Myocyte (in vitro differentiated cells): ENCODE results near the gene OMD. TPM values are rescaled to one million over a fixed set of nuclear protein-coding genes. Genes with fewer than 3 reads are reported as not detected.

Experiments used
- DNase-seq: peaks from one replicate; pipeline ENCODE4 v3.0.0-alpha.2; 2012; ENCODE audit warnings: low read depth
- polyA plus RNA-seq: library from polyadenylated mRNA; unstranded; fragments of >200 nt; gene quantifications from one replicate; pipeline ENCODE4 v1.2.1, GENCODE V29; 2012; ENCODE audit warnings: missing spikeins
- total RNA-seq: library from RNA; depleted of rRNA; stranded (reverse); fragments of >200 nt; gene quantifications from 2 replicates; pipeline ENCODE4 v1.2.3, GENCODE V29; 2014

OMD gene, protein sequence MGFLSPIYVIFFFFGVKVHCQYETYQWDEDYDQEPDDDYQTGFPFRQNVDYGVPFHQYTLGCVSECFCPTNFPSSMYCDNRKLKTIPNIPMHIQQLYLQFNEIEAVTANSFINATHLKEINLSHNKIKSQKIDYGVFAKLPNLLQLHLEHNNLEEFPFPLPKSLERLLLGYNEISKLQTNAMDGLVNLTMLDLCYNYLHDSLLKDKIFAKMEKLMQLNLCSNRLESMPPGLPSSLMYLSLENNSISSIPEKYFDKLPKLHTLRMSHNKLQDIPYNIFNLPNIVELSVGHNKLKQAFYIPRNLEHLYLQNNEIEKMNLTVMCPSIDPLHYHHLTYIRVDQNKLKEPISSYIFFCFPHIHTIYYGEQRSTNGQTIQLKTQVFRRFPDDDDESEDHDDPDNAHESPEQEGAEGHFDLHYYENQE
- total RNA-seq, result not detected in 2 replicates
- 0.16 TPM for polyA plus RNA-seq

DNA sequence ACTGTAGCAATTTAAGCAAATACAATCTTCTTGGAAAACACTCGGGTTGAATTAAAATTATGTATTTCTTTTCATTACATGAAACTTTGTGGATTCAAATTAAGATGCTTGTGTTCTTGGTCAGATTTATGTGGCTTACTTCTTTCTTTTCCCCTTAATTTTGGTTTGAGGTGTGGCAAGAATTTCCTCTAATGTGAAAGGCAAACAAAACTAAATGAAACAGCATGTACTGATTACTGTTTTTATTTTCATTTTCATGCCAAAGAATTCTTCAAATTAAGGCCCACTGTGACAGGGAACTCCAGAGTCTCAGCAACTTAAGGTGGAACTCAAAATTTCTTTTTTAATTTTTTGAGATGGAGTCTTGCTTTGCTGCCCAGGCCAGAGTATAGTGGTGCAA lies at the start of gene OMD:
Gene OMD, minus strand, starts transcription at position 132 of the 400 bp plus-strand sequence. CDS start 6,913 bp downstream, outside the sequence.
- no peak for DNase-seq

DNA sequence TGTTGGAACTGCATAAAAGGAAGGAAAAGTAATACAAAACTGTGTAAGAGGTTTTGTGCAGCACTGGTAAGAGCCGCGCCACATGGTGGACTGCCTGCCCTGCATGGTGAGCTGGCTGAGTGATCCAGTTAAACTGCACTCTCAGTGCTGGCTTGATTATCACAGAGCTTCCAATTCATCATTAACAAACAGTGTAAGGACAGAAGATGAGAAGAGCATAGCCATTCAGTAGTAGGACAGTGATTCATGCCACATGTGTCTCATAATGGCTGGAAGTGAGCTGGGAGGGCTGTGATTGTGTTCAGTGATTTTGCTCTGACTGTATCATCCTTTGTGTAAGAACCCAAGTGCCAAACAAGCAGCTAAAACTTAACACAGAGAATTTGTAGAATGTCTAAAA lies 43.9 kb upstream of the OMD start:
- DNase-seq, result peak; percentile 18

DNA sequence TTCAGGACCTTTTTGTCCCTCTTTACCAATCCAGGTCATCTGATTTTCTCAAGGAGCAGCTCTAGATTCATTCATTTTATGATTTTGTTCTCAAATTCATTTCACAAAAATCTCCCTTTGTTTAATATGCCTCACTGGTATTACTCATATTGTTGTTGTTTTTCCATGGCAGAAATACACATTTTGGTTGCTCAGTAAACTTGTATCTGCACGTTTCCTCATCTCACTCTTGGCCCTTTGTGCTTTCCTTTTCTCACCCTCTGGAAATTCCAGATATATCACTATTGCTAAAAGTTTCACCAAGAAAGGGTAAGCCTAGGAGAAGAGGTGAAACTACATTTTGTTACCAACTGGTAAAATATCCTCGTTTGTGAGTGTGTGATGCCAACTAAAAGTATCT lies 43.2 kb upstream of the OMD start:
- no peak for DNase-seq

DNA sequence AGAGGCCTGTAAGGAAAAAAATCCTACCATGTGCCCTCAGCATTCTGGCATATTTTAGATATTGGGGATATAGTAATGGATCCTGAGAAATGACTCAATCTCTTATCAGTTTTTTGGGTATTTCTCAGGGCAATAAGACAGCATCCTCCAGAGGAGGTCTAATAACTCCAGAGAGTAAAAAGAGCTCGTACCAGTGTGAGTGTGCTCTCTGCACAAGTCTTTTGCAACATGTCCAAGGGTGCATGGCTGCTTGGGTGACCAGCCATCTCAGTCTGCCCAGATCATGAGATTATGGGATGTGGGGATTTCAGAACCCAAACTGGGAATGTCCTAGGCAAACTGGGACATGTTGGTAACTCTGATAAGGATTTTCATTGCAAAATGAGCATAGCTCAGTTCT lies 42.8 kb upstream of the OMD start:
- no peak for DNase-seq

DNA sequence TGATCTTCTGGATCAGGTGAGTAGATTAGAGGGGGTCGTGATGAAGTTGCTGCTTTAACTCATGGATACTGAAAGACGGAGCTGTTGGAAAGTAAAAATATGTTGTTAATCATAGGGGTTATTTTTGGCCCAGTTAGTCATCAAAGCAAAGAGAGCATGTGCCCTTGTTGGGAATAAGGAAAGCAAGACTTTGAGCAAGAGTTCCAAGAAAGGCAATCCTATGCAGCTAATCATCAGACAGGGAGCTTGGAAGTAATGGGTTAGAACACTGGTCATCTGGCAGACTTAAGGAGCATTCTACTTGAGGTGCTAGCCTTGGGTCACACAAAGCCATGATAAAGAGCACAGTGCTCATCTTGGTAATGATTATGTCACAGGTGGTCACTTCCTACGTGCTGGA lies 39.7 kb upstream of the OMD start:
- DNase-seq, result peak; percentile 85

DNA sequence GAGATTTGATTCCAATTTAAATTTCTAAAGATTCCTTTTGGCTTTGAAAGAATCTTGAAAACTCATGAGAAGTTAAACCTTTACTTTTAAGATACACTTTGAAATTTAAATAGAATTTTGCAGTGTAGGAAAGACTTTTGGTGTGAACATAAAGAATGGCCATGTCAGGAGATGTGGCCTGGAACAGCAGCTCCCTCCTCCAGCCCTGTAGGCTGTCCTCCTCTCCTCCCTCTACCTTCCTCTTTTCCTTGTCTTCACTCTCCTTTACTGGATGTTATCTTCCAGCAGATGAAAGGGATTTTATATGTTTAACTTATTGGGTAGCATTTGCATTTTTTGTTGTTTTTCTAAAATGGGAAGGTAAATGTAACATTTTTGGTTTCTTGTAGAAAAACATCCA lies 39.1 kb upstream of the OMD start:
- no peak for DNase-seq

DNA sequence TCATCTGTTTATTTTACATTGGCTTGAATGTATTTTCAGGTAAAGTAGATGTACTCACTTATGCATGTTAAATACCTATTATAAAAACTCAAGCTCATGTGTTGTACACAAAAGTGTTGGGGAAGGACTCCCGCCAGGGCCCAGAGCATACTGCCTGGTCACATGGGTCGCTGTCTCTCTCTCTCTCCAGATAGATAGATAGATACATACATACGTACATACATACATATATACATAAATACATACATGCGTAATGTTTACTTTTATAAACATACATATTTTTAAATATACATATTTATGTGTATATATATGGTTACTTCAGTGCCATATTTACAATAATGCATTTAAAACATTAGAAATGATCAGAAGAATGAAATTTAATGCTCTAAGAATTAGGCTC lies 33.3 kb upstream of the OMD start:
- DNase-seq, result no peak

DNA sequence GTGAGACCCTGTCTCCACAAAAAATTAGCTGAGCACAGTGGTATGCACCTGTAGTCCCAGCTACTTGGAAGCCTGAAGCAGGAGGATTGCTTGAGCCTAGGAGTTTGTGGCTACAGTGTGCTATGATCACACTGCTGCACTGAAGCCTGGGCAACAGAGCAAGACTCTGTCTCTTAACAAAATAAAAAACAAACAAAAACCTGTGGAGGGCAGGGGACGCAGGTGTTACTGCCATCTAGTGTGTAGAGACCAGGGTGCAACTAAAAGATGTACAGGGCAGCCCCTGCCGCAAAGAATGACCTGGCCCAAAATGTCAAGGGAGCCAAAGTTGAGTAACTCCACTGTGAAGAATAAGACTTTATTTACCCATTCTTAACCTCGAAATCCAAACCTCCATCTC lies 30.9 kb upstream of the OMD start:
- no peak for DNase-seq

DNA sequence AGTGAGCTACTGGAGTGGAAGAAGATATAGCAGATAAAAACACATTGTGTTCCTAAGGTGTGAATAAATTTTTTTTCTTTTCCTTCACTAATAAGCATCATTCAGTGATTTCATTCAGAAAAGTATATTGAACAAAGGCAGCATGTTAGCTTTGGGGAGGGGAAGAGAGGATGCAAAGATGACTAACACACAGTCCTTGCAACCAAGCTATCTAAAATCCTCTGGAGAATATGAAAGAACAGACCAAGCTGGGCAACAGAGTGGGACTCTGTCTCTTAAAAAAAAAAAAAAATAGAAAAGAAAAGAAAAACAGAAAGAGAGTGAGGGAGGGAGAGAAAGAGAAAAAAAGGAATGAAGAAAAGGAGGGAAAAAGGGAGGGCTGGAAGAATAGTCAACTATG lies 22.3 kb upstream of the OMD start:
- DNase-seq, result no peak

DNA sequence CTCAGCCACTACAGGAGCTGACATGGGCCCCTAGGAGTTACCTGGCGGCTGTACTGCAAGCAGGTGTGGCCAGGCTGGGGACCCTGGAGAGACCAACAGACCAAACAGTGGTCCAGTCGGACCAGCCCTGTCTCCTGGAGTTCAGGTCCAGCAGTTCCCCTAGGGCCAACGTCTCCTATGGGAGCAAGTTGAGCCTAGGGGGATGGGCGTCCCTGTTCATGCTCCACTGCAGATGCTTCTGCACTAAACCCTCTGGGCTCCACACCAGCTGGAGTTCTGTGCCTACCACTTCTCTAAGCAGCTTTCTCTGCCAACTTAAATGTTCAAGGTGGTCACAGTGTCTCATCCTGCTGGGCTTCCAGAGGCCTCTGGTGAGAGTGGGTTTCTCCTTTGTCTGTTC lies 20.6 kb upstream of the OMD start:
- no peak for DNase-seq

DNA sequence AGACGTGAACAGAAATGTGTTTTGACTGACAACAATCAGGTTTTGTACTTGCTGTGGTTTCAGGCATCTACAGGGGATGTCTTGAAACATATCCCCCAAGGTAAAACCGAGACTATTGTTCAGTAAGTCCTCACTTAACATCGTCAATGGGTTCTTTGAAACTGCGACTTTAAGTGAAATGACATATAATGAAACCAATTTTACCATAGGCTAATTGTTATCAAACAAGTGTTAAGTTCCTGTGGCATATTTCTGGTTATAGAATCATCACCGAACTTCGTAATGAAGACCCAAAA lies 16.4 kb upstream of the OMD start:
- no peak for DNase-seq

DNA sequence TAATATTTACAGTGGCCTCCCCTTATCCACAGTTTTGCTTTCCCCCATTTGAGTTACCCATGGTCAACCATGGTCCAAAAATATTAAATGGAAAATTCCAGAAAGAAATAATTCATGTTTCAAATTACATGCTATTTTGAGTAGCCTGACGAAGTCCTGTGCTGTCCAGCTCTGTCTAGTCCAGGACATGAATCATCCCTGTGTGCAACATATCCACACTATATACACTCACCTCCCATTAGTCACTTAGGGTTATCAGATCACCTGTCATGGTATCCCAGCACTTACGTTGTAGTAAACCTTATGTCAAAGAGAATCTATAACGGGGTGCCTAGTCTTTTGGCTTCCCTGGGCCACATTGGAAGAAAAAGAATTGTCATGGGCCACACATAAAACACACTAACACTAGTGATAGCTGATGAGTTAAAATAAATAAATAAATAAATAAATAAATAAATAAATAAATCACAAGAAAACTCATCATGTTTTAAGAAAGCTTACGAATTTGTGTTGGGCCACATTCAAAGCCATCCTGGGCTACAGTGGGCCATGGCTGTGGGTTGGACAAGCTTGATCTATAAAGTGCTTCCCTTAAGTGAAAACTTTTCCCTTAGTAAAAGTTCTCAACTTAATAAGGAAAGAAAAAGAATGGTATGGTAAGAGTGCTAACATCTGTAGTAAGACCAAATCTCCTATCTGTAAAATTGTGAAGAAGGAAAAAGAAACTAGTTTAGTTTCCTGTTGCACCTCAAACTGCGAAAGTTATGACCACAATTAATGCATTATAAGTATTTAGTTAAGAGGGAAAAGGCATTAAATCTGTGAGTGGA lies 15.9 kb upstream of the OMD start:
- DNase-seq, result peak; percentile 81

DNA sequence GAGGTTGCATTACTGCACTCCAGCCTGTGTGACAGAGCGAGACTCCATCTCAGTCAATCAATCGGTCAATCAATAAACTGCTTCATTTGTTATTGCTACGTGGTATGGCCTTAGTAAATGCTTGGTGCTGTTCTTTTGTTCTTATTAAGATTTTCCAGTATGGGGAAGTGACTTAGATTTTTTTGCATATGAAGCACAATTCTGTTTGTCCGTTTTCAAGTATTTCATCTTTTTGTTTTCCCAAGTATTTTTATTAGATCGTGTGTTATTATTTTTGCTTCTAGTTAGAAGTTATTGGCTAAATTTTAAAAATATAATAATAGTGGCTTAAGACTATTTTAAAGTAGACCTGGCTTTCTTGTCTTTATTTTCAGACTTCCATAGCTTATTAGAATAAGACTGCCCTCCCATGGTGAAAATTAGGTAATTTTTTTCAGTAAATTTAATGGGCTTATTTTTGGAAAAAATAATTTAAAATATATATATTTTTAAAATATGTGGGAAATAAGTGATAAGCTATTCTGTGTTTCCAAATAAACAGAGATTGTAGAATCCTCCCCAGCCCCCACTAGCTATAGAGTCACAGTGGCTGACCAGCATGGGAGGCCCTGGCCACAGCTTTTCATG lies 14.7 kb upstream of the OMD start:
- DNase-seq, result peak; percentile 22

DNA sequence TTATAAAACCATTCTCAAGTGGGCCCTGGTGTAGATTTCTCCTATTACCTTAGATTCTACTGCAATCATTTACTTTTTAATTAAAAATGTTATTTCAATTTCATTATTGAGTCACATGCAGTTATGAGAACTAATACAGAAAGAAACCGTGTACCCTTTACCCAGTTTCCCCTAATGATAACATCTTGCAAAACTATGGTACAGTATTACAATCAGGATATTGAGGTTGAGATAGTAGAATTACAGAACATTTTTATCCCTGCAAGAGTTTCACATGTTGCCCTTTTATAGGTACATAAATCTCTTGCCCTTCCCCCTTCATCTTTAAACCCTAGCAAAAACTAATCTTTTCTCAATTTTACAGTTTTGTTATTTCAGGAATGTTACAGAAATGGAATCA lies 11.0 kb upstream of the OMD start:
- DNase-seq, result no peak

DNA sequence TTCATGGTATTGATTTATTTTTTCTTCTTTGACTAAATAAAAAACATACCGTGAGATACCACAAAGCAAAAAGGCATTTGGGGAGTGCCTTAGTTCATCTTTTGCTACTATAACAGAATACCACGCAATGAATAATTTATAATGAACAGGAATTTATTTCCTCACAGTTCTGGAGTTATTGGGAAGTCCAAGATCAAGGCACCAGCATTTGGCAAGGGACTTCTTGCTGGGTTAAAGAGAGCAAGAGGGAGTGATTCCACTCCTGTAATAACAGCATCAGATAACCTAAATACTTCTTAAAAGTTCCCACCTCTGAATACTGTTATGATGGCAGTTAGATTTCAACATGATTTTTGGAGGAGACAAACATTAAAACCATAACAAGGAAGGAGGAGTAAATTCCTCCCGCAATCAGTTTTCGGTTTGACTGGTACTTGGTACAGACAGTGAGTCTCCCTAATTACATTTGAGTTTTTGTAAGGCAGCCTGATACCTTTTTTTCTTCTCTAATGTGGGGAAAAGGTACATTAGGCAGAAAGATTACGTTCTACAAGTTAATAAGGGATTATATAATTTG lies 8.8 kb upstream of the OMD start:
- DNase-seq, result no peak

DNA sequence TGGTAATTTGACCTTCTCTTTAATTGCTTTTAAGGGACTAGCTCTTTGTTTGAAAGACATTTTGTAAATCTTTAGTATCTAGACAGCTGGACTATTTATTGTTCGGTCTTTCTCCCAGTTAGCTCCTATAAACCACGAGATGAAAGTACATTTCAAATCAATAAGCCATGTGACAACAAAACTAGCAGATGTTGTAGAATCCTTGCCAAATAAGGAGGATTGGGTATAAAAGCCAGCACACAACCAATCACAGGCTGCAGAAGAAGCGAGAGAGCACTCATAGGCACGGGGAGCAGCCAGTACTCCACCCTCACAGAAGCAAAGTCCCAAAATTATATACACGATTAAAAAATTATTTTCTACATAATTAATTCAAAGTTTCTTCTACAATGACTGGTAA lies 8.1 kb upstream of the OMD start:
- no peak for DNase-seq

DNA sequence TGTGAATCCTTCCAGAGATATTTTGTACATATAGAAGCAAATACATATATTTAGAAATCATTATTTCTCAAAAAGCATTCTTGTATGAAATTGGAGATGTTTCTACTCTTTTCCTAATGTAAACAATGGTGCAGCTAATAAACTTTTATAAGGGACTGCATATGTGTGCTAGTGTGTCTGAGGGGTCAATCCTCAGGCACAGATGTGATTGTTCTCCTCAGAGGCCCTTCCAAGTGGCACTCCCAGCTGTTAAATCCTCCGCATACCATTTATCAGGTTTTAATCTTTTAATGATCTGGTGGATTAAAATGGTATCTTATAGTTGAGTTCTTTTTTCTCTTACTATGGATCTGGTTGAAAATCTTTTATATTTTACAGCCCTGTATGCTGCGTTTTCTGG lies 5.6 kb upstream of the OMD start:
- DNase-seq, result no peak

DNA sequence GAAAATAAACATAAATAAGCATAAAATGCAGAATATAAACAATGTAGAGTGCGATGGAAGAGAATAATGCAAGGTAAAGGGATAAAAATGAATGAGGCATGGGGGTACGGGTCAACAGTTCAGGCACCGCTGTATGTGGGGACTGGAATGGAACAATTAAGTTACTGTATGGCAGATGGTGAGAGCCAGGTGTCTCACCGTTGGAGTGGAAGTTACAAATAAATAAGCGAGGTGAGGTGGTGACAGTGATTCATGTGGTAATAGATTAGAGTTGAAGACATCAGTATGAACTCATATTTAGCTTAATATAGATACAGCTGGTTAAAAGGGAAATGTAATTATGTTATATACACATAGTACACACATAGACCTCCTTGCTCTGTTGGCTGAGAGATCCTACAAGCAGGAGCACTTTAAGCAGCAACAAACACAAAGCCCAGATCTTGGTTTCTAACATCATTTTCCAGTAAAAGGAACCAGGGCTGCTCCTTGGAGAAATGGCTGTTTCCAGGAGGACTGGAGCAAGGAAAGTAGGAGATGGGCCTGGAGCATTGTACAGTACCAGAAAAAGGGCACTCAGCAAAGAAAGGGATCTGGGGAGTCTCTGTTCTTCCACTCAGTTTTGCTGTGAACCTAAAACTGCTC lies 2.4 kb upstream of the OMD start:
- no peak for DNase-seq

DNA sequence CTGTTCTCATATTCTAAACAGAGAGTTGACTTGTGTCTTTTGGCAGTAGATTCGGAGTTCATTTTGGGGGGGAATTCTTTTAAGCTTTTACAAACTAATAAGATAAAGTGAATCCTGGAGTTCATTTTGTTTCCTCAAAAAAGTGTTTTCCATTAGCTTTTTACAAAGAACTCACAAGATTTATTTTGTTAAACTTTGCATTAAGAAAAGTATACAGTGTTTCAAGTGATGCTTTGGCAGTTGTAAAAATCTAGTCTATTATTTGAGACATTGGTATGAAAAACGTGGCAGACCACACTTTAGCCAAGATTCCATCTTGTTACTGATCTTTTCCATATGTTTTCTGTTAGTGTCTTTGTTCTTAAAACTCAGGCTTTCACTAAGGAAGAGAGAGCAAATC lies 1.2 kb upstream of the OMD start:
- DNase-seq, result no peak

DNA sequence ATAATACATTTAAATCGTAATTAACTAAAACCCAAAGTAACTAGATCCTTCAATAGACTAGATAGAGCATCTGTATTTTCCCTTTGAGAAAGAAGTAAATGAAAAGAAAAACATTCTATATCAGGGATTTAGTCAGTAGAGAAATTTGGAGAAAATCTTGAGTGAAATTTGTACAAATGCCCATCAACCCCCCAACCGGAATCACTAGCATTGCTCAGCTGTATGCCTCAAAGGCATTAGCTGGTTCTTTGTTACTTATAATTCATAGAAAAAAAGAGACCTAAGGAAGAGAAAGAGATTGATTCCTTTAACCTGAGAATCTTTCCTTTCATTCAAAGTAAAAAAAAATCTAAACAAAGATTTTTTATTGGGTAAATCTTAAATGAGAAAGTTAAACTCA lies 659 bp downstream of the OMD start:
- DNase-seq, result no peak

DNA sequence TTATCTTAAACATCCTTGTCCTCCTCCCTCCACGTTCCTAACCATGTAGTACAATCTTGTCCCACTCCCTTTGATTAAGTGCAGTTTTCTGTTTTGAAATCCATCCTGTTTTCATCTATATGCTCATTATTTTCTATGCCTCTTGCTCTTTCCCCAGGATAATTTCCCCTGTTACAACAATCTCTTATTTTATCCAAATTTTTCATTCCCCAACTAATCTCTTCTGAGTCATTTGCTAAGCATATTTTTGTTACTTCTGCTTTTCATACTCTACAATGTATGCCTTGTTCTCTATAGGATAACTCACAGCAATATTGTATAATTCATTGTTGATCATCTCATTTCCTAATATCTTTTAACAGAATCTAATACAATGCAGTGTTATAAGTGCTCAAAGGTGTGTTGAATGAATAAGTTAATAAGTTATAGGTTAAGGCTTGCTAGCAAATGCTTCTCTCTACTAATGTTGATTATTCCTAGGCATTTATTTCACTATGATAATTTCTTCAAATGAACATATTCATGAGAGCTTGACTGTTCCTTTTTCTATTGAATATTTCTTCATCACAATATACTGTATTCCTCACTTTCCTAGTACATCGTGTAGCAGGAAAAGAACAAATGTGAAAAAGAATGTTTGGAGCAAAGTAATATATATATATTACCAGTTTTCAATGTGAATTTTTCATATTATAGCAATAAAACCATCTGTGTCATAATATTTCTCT lies 1.5 kb downstream of the OMD start:
- no peak for DNase-seq
